Tibial artery (tissue), 4 donors: ENCODE data around the gene NDE1.

Source experiments
- DNase-seq, 2 donors: peaks; one replicate each; pipeline ENCODE4 v3.0.0-alpha.2; 2019
- H3K27ac ChIP-seq, 2 donors: fragments of 200-600 bp; sonication (generic) in 1 of 2; 1 replicate in 1 of 2; 2 replicates in 1 of 2; pipeline ENCODE4 v1.5.1; 2018 to 2019; ENCODE audit warnings: mild to moderate bottlenecking in 1 of 2
- H3K27me3 ChIP-seq, 2 donors: fragments of 200-600 bp; sonication (generic) in 1 of 2; one replicate each; pipeline versions ENCODE4 v1.5.1 to v1.6.0; 2016 to 2019
- H3K36me3 ChIP-seq, 3 donors: fragments of 200-600 bp; sonication (generic) in 2 of 3; one replicate each; pipeline ENCODE4 v1.5.1; 2016 to 2019; ENCODE audit warnings: mild to moderate bottlenecking in 2 of 3
- H3K4me1 ChIP-seq, 4 donors: fragments of 200-600 bp; sonication (generic) in 2 of 4; 1 replicate in 3 of 4; 2 replicates in 1 of 4; pipeline ENCODE4 v1.5.1; 2016 to 2019
- H3K4me3 ChIP-seq, 2 donors: fragments of 200-600 bp; sonication (generic) in 1 of 2; 1 replicate in 1 of 2; 2 replicates in 1 of 2; pipeline ENCODE4 v1.5.1; 2018 to 2019; ENCODE audit warnings: mild to moderate bottlenecking in 2 of 2
- H3K9me3 ChIP-seq, 3 donors: fragments of 200-600 bp; sonication (generic) in 1 of 3; one replicate each; pipeline ENCODE4 v1.5.1; 2016 to 2019
- intact Hi-C: fragments of 100-400 bp; cut with DNase I; formaldehyde crosslinking; loops from one replicate; pipeline ENCODE4 v1.15.0; 2023; ENCODE audit warnings: low total_unique reads
- TF ChIP-seq, protein P1 (sequence below), 2 experiments: fragments of 200-600 bp in 1 of 2; fragments of 450-650 bp in 1 of 2; IDR thresholded peaks; one replicate each; pipeline ENCODE4 v1.5.1; 2017 to 2019; ENCODE audit warnings: antibody characterized with exemption in 2 of 2, mild to moderate bottlenecking in 1 of 2, moderate library complexity in 1 of 2

Gene NDE1

GRCh38 chr16:15775663-15776304 lies 125.7 kb downstream of the NDE1 start:
- intact Hi-C loops = no loop called here
- Histone ChIP-seq H3K36me3 (peaks cover 70 to 77% (median 73%) of the 10 kb centered on the region in 3 donors), H3K27ac (peak overlapping the region; percentile 74 to 76), H3K4me3 (no peak overlapping the region), H3K9me3 (no peaks in the 10 kb centered on the region), H3K4me1 (peaks cover 0 to 91% (median 56%) of the 10 kb centered on the region in 4 donors), H3K27me3 (no peaks in the 10 kb centered on the region)
- DNase-seq = no peak
- TF ChIP-seq, protein P1, sequence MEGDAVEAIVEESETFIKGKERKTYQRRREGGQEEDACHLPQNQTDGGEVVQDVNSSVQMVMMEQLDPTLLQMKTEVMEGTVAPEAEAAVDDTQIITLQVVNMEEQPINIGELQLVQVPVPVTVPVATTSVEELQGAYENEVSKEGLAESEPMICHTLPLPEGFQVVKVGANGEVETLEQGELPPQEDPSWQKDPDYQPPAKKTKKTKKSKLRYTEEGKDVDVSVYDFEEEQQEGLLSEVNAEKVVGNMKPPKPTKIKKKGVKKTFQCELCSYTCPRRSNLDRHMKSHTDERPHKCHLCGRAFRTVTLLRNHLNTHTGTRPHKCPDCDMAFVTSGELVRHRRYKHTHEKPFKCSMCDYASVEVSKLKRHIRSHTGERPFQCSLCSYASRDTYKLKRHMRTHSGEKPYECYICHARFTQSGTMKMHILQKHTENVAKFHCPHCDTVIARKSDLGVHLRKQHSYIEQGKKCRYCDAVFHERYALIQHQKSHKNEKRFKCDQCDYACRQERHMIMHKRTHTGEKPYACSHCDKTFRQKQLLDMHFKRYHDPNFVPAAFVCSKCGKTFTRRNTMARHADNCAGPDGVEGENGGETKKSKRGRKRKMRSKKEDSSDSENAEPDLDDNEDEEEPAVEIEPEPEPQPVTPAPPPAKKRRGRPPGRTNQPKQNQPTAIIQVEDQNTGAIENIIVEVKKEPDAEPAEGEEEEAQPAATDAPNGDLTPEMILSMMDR (IDR thresholded peaks at IDR 0.05) = no peak
